ENCODE results near the gene DIAPH1.

- no peak for TF ChIP-seq CTCF (IDR thresholded peaks at IDR 0.05)
- TF ChIP-seq POLR2A (IDR thresholded peaks at IDR 0.05), result no peak
Observed at GRCh38 chr5:141623611-141624010, 4.8 kb upstream of the DIAPH1 start.

Measured in Peyer's patch (tissue), 4 donors.